HG03103 (cell line): ENCODE measurements around the gene WAPL.
A peak's percentile ranks its signal among the peaks of the same experiment; 100 is the strongest.
"Not testable (repeated sequence)": the region's sequence is repeated elsewhere in the genome, so short reads cannot be mapped to it uniquely, and the experiment has no call there.

Source experiments
- ATAC-seq: cut with Tn5 transposase; IDR thresholded peaks from one replicate; pipeline ENCODE4 v1.9.1; 2021; ENCODE audit warnings: low read depth; ENCODE audit not compliant: unreplicated experiment

Gene WAPL

GRCh38 chr10:86521678-86522509 is at the start of gene WAPL:
TSS of gene WAPL (minus strand) at chr10:86521792. CDS start at chr10:86518069, 3,723 bp downstream.
- peak; percentile 90 for ATAC-seq

GRCh38 chr10:86569335-86569734 is 47.7 kb upstream of the WAPL start:
- ATAC-seq = no peak

- ATAC-seq = not testable (repeated sequence)
Observed at GRCh38 chr10:86566518-86566917, 44.9 kb upstream of the WAPL start.

- not testable (repeated sequence) for ATAC-seq
Observed at GRCh38 chr10:86563338-86563737, 41.7 kb upstream of the WAPL start.

GRCh38 chr10:86558695-86559094 is 37.1 kb upstream of the WAPL start:
- not testable (repeated sequence) for ATAC-seq

GRCh38 chr10:86556933-86557649 is 35.5 kb upstream of the WAPL start:
- no peak for ATAC-seq

- ATAC-seq = no peak
Observed at GRCh38 chr10:86556532-86556931, 34.9 kb upstream of the WAPL start.

- ATAC-seq = no peak
Observed at GRCh38 chr10:86553639-86554038, 32.0 kb upstream of the WAPL start.

GRCh38 chr10:86553213-86553612 is 31.6 kb upstream of the WAPL start:
- ATAC-seq = no peak

GRCh38 chr10:86547296-86547695 is 25.7 kb upstream of the WAPL start:
- no peak for ATAC-seq

GRCh38 chr10:86545101-86545500 is 23.5 kb upstream of the WAPL start:
- ATAC-seq = no peak

- ATAC-seq = no peak
Observed at GRCh38 chr10:86540016-86540415, 18.4 kb upstream of the WAPL start.

- ATAC-seq = no peak
Observed at GRCh38 chr10:86538547-86538946, 17.0 kb upstream of the WAPL start.

- not testable (repeated sequence) for ATAC-seq
Observed at GRCh38 chr10:86538040-86538439, 16.4 kb upstream of the WAPL start.

GRCh38 chr10:86536294-86536861 is 14.8 kb upstream of the WAPL start:
- no peak for ATAC-seq

GRCh38 chr10:86535132-86535882 is 13.7 kb upstream of the WAPL start:
- ATAC-seq = no peak

GRCh38 chr10:86533328-86533727 is 11.7 kb upstream of the WAPL start:
- no peak for ATAC-seq

GRCh38 chr10:86528736-86529135 is 7.1 kb upstream of the WAPL start:
- not testable (repeated sequence) for ATAC-seq

- no peak for ATAC-seq
Observed at GRCh38 chr10:86526606-86527005, 5.0 kb upstream of the WAPL start.

- not testable (repeated sequence) for ATAC-seq
Observed at GRCh38 chr10:86525713-86526112, 4.1 kb upstream of the WAPL start.
